Mesenteric fat pad (tissue), 1 donor: ENCODE measurements around the gene NVL. TPM values are rescaled to one million over a fixed set of nuclear protein-coding genes. Genes with fewer than 3 reads are reported as not detected.
"Not testable (repeated sequence)": the region's sequence is repeated elsewhere in the genome, so short reads cannot be mapped to it uniquely, and the experiment has no call there.

Source experiments
- DNase-seq: peaks from one replicate; pipeline ENCODE4 v3.0.0-alpha.2; 2020; ENCODE audit warnings: low spot score
- total RNA-seq: library from RNA; stranded (reverse); fragmentation: NEBNext Ultra II Directional; extraction: Animal tissue kit (Norgen Biotek cat#: 25700); gene quantifications from one replicate; pipeline ENCODE4 v1.2.1, GENCODE V29; 2021
- donor health status: DM: yes; HTN: yes; CAD: no.

Gene NVL
- total RNA-seq, 1 donor from 2014 or later: 23.0 TPM

GRCh38 chr1:224338150-224338838 is 8.3 kb upstream of the NVL start:
- no peak for DNase-seq

- DNase-seq: no peak
Observed at GRCh38 chr1:224333939-224334786, 4.2 kb upstream of the NVL start.

DNA sequence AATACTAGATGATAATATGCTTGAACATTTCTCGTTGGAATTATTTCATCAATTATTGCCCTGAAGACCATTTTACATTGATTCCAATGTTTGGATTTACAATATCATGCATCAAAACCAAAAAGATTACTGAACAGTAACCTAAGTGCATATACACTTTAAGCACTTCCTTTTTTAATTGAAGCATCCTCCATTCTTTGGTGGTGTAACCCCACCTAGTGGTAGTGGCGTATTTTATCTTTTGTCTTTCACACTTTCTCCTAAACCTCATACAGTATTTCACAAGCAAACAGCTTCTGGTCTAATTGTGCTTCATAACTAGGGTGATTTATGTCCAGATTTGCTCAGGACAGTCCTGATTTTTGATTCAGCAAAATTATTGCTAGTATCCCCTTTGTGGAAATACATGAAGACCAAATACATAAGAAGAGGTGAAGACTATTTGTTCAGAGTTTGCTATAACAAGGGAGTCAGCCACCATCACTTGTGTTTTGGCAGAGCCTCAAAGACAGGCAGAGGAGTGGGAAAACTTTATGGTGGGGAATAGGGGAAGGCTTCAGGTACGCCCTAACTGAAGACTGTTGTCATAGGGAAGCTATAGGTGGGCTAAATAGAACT is 3.4 kb upstream of the NVL start:
- DNase-seq: no peak

DNA sequence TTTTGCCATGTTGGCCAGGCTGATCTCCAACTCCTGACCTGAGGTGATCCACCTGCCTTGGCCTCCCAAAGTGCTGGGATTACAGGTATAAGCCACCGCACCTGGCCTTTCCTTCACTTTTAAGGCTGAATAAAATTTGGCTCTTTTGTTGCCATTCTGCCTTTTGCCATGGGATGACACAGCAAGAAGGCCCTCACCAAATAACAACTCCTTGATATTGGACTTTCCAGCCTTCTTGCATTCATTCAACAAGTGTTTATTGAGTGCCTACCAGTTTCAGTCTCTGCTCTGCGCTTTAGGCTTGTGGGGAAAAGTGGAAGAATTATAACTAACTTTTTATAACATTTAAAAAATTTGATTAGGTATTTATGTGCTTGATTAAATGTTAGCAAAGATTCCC is 1.9 kb upstream of the NVL start:
- DNase-seq: no peak

DNA sequence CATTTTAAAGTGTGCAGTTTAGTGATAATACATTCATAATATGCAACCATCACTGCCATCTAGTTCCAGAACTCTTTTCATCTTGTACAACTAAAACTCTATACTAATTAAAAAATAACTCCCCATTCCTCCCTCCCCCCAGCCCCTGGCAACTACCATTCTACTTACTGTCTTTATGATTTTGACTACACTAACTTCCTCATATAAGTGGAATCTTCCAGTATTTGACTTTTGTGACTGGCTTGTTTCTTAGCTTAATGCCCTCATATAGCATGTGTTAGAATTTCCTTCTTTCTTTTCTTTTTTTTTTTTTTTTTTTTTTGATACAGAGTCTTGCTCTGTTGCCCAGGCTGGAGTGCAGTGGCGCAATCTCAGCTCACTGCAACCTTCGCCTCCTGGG is 1.4 kb upstream of the NVL start:
- no peak for DNase-seq

- no peak for DNase-seq
Observed at GRCh38 chr1:224329484-224329841, 509 bp downstream of the NVL start.

- no peak for DNase-seq
Observed at GRCh38 chr1:224328644-224329043, 1.3 kb downstream of the NVL start.

- DNase-seq: no peak
Observed at GRCh38 chr1:224325959-224326358, 4.0 kb downstream of the NVL start.

DNA sequence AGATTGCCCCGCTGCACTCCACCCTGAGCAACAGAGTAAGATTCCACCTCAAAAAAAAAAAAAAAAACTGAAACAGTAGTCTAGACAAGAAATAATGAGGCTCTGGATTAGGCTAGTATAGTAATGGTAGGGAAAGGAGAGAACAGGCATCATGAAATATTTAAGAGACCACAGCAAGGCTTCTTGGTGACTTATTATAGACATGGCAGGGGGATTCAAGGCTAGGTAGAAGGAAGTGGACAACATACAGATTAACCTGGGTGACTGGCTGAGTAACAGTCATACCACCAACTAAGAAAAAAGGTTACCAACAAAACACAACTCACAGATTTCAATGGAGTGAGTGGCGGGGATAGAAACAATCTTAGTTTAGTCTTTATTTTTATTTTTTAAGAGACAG is 8.3 kb downstream of the NVL start:
- DNase-seq: no peak

DNA sequence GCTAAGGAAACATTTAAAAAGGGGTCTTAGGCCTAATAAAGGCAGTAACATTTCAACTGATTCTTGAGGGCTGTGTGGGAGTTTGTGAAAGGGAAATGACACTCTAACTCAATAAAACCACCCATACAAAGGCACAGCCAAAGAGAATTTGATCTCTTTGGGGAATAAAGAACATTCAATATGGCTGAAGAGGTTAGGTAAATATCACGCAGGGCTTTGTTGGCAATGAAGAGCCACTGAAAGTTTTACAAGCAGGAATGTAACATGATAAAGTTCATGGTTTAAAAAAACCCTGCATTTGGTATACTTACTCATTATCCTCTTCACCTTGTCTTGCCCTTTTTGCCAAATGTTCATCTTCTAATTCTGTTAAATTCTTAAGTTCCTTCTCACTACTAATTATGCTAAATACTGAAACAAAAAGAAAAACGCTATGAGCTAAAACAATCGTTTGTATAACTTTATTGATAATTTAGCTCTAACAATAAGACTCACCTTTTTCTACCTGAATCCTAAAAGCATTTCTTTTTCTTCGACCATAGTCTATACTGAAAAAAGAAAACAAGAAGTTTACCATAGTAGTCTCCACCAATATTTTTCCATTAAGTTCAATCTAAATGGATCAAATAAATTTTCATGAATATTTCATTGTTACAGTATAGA is 12.5 kb downstream of the NVL start:
- DNase-seq: no peak

- DNase-seq: no peak
Observed at GRCh38 chr1:224312025-224312424, 17.9 kb downstream of the NVL start.

DNA sequence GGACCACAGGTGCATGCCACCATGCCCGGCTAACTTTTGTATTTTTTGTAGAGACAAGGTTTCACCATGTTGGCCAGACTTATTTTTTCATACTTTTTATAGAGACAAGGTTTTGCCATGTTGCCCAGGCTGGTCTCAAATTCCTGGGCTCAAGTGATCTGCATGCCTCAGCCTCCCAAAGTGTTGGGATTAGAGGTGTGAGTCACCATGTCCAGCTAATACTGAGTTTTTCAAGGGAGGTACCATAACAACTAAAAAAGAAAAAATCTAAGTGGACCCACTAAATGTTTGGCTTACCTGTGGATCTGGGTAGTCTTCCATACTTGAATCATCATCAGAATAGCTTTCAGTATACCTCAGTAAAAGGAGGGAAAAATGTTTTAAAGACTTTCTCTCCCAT is 18.5 kb downstream of the NVL start:
- not testable (repeated sequence) for DNase-seq

DNA sequence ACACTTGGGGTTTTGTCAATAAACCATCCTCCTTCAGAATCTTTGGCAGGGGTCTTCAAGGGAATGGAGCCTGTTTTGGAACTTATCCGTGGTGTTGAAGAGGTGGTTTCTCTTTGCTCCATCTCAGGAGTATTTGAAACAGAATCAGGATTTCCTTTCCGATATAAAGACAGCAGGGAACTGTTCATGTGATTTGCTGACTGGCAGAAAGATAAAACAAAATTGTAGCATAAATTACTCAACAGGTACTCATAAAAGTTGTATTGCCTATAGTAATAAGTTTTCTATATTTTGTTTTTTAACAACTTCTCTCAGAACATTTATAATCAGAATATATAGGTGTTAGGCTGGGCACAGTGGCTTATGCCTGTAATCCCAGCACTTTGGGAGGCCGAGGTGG is 21.9 kb downstream of the NVL start:
- DNase-seq: no peak

DNA sequence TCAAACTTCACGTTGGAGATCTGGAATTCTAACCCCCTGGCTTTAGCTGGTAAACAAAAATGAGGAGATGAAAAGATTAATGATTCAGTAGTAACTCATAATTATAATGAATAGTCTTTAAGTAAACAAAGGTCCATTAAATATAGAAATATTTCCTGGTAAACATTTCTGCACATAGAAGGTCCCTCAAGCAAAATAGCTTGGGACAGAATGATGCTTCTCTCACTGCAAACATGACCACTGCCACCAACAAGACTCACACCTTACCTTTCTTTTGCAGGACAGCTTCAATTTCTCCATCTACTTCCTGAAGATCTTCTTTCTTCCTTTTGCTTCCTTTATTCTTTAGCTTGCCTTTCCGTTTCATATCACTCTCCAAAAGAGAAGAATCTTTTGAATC is 25.2 kb downstream of the NVL start:
- DNase-seq: no peak

GRCh38 chr1:224302947-224303346 is 27.0 kb downstream of the NVL start:
- DNase-seq: no peak

DNA sequence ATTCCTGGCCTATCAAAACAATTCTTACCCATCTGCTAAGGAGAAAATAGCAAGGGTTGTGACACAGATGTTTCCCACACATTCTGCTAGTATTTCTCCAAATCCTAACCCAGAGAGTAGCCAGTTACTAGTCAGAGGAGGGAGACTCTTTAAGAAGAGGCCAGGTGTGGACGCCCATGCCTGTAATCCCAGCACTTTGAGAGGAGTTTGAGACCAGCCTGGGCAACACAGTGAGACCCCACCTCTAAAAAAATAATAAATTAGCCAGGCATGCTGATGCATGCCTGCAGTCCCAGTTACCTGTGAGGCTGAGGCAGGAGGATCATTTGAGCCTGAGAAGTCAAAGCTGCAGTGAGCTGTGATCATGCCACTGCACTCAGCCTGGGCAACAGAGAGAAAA is 28.6 kb downstream of the NVL start:
- no peak for DNase-seq

GRCh38 chr1:224300346-224300745 is 29.6 kb downstream of the NVL start:
- DNase-seq: no peak

- DNase-seq: no peak
Observed at GRCh38 chr1:224298346-224299330, 31.3 kb downstream of the NVL start.

DNA sequence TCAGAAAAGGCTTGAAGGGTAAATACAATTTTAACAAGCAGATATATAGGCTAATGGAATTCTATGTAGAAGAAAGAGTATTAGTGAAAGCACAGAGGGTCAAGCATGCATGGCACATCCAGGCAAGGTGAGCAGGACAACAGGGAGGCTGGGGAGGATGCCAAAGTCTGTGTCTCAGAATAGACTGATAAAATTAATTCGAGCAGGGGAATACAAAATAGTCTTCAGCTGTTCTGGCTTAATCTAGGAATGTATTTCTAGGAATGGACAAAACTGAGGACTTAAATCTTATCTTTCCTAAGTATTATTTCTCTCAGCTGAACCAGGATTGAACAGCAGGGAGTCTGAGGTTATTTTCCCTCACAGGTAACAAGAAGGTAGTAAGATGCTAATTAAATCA is 35.2 kb downstream of the NVL start:
- no peak for DNase-seq

DNA sequence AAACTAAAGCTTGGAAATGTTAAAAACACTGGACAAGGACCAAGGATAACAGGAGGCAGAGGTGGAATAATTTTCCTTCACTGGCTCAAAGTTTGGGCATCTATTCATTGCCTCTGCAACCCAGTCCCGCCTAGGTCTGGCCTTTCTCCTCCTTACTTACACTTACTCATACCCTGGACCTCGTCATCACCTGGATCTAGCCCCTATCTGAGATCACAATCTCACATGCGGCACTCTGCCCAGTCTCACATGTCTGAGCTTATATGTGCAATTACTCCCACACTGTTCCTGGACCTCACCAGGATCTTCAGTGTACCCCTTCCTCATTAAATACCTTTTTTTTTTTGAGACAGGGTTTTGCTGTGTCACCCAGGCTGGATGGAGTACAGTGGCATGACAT is 37.6 kb downstream of the NVL start:
- DNase-seq: no peak

- DNase-seq: no peak
Observed at GRCh38 chr1:224289396-224289795, 40.6 kb downstream of the NVL start.
